GM12891 (cell line): ENCODE measurements around the gene IL2.
A peak's percentile ranks its signal among the peaks of the same experiment; 100 is the strongest.

ENCODE experiments used
- DNase-seq: peaks from one replicate; pipeline ENCODE4 v3.0.0; 2011; ENCODE audit warnings: low spot score; ENCODE audit not compliant: insufficient read length
- FAIRE-seq: peaks from 2 replicates; lab custom pipeline; 2011; peaks lifted over from hg19 to GRCh38; lab: Jason Lieb, UNC
- PAX5 ChIP-seq: IDR thresholded peaks from 2 replicates; pipeline ENCODE4 v1.6.1; 2011; ENCODE audit warnings: low read length, moderate library complexity, mild to moderate bottlenecking; ENCODE audit not compliant: insufficient read depth, severe bottlenecking
- POLR2A ChIP-seq: IDR thresholded peaks from 2 replicates; pipeline ENCODE4 v1.6.1; 2011; ENCODE audit warnings: low read depth, low read length, control low read depth
- POLR2AphosphoS5 ChIP-seq: IDR thresholded peaks from 2 replicates; pipeline ENCODE4 v1.6.1; 2011; ENCODE audit warnings: low read depth, low read length, control low read depth
- POU2F2 ChIP-seq: IDR thresholded peaks from 2 replicates; pipeline ENCODE4 v1.6.1; 2011; ENCODE audit warnings: low read depth, mild to moderate bottlenecking, control low read depth, low read length, moderate library complexity
- SPI1 ChIP-seq: IDR thresholded peaks from 2 replicates; pipeline ENCODE4 v1.6.1; 2011; ENCODE audit warnings: low read depth, low read length, control low read depth
- TAF1 ChIP-seq: IDR thresholded peaks from 2 replicates; pipeline ENCODE4 v1.6.1; 2011; ENCODE audit warnings: low read depth, low read length, control low read depth

Gene IL2

DNA sequence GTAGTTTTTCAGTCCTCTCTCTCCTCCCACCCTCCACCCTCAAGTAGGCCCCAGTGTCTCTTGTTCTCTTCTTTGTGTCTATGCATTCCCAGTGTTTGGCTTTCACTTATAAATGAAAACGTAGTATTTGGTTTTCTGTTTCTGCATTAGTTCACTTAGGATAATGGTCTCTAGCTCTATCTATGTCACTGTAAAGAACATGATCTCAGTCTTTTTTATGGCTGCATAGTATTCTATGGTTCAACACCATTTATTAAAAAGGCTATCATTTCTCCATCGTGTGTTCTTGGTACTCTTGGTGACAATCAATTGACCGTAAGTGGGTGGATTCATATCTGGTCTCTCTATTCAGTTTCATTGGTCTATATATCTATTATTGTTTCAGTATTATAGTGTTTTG lies 18.7 kb upstream of the IL2 start:
- DNase-seq (no peak), FAIRE-seq (no peak)
- TF ChIP-seq SPI1 (no peak), POU2F2 (no peak)

DNA sequence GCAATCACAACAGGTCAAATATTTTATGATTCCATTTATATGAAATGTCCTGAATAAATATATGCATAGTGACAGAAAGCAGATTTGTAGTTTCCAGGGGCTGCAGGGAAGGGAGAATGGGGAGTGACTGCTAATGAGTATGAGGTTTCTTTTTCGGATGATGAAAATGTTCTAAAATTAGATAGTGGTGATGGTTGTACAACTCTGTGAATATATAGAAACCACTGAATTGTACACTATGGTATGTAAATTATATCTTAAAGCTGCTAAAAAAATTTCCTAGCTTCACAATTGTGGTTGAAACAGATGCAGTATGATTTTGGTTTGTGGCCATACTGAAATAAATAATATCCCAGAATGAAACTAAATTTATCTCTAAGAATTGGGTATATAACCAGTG lies 12.9 kb upstream of the IL2 start:
- TF ChIP-seq POU2F2 (no peak), POLR2AphosphoS5 (no peak), TAF1 (no peak), SPI1 (no peak), PAX5 (no peak), POLR2A (no peak)
- DNase-seq, result no peak
- FAIRE-seq, result no peak

DNA sequence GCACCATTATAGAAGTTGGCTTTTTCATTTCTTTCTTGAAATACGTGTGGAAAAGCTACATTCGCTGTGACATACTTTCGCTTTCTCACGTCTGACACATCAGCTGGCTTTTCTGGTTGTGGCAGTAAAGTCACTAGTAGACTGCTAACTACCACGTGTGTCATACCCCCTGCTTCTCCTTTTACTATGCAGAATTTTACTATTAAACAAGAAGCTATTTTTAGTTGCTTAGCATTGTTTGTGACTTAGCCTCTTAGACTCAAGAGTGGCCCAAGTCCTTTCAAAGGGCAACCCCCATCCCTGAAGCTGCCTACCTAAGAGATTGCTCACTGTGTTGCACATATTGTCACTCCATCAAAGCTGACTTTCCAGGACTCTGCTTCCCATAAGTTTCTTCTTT lies 2.1 kb upstream of the IL2 start:
- DNase-seq, result no peak
- TF ChIP-seq PAX5 (no peak), POU2F2 (no peak), TAF1 (no peak), SPI1 (no peak), POLR2AphosphoS5 (no peak), POLR2A (no peak)
- FAIRE-seq, result peak; percentile 58

DNA sequence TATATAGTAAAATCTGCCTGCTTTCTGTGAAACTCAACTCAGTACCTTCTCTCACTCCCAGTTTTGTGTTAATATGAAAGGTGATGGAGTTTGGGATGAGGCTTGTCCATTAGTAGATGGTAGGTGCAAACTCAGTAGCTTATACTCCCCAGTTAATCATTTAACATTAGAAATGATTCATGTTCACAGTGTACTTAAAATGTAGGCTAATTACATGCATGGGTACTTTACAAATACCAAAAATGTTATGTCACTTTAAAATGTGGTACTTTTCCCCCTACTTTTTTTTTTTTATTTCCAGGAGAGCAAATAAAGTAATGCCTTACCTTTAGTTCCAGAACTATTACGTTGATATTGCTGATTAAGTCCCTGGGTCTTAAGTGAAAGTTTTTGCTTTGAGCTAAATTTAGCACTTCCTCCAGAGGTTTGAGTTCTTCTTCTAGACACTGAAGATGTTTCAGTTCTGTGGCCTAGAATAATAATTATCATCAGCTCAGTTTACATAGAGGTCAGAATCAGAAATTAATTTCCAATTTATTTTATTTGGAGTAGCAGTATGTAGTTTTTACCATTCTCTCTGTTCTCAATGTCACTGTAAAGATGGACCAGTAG lies 3.0 kb downstream of the IL2 start:
- TF ChIP-seq POLR2A (no peak), POLR2AphosphoS5 (no peak), PAX5 (no peak), SPI1 (no peak), POU2F2 (no peak), TAF1 (no peak)
- FAIRE-seq (no peak), DNase-seq (no peak)

DNA sequence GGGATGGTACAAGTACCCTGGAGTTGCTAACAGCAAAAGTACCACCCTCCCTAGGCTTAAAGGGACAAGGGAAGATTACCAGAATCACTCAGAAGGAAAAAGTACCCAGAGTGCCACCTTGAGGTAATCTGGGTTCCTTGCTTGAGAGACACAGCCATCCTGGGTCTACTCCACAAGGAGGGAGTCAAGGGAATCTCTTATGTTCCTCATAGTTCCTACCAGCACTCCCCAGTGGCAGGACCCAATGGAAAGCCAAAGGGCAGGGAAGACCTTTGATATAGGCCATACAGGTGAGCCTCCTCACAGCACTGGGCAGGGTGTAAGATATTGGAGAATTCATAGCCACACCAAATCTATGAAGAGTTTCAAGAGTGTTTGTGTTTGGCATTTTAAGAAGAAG lies 5.7 kb downstream of the IL2 start:
- DNase-seq (no peak), FAIRE-seq (no peak)

DNA sequence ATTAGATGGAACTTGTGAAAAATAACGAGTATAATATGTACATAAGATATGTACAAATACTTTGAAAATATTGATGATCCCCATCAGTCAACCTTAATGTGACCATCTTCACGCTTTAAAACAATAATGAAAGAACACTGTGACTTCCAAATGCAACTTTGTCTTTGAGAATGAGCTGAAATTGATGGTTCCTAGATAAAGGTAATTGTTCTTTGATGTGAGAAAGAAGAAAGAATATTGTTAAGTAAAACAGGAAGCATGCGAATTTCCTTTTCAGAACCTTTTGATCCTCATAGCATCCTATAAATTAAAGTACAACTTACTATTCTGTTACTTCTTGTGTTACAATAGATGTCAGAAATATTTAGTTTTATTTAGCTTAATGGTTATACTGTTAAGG lies 22.2 kb downstream of the IL2 start:
- FAIRE-seq (no peak), DNase-seq (no peak)
- TF ChIP-seq POU2F2 (no peak), SPI1 (no peak), PAX5 (no peak), POLR2A (no peak), POLR2AphosphoS5 (no peak), TAF1 (no peak)

More for the DNA sequence above, 5.7 kb downstream of the IL2 start:
- TF ChIP-seq POLR2AphosphoS5 (no peak), POU2F2 (no peak), SPI1 (no peak), POLR2A (no peak), TAF1 (no peak), PAX5 (no peak)

DNA sequence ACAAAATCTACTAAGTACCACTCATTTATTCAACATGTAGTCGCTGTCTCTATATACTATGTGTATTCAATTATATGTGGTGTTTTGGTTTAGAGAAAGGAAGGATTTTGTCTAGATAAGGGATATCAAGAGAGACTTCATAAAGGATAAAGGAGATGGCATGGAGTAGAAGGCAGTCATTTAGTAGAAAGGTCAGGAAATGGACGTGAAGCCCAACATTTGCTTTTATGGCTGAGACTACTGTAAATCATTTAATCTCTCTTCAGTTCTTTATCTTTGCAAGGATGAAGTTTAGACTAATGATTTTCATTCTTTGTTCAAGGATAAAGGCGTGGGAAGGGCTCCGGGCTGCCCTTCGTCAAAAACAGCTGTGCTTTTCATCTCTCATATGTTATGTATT lies 25.2 kb downstream of the IL2 start:
- DNase-seq (no peak), FAIRE-seq (no peak)
- TF ChIP-seq POLR2A, result no peak
- no peak for TF ChIP-seq SPI1
- no peak for TF ChIP-seq POLR2AphosphoS5
- TF ChIP-seq PAX5, result no peak
- no peak for TF ChIP-seq TAF1
- no peak for TF ChIP-seq POU2F2

DNA sequence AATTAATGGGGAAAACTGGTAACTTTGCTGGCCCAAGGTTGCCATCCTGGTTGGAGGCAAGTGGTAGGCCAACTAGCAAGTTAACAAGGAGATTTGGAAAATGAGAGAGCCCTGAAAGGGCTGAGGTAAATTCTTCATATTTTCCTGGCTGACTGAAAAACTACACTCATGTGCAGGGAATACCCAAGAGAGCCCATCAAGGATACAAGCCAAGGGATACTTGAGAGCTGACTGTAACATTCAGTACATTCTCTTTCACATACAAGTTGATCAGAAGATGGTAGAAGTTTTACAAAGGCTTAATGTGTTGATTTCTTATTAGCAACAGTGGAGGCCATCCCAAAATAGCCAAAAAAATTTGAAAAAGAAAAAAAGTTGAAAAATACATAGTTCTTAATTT lies 33.3 kb downstream of the IL2 start:
- FAIRE-seq (no peak), DNase-seq (no peak)
- TF ChIP-seq TAF1 (no peak), SPI1 (no peak), POLR2A (no peak), POU2F2 (no peak), PAX5 (no peak), POLR2AphosphoS5 (no peak)

DNA sequence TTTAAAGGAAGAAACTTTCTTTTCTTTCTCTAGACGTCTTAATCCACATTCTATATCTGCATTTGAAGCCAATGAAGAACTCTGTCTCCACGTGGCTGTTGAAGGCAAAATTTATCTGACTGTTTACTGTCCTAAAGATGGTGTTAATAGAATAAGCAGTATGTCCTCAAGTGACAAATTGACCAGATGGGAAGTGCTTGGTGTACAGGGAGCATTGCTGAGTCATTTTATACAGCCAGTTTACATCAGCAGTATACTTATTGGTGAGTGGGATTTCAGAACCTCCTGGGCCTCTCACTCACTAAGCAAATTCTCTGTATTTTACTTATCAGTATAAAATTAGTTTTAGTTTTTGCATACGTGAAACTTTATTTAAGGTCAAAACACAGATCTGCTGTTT lies 44.0 kb downstream of the IL2 start:
- FAIRE-seq (no peak), DNase-seq (no peak)
- TF ChIP-seq POU2F2 (no peak), SPI1 (peak; percentile 17; the same call in 1 of the 2 replicates)

DNA sequence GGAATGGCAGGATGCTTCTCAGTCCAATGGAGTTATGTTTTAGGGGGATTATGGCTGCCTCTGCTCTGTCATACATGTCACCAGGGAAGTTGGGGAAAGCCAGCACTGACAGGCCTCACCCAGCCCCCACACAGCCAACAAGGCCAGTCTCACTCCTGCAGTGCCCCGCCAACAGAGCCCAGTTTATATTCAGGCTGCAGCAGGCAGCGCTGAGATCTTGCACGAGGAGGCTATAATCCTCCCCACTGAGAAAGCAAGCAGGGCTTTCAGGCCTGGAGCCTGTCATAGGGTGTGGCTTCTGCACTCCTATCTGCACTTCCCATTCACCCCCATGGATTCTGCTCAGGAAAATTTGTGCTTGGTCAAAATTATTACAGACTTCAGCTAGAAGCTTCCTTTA lies 52.7 kb downstream of the IL2 start:
- no peak for FAIRE-seq

More for the DNA sequence above, 52.7 kb downstream of the IL2 start:
- no peak for DNase-seq
- TF ChIP-seq SPI1 (no peak), POLR2A (no peak), POU2F2 (no peak), PAX5 (no peak), TAF1 (no peak), POLR2AphosphoS5 (no peak)
